OCI-LY3 (cell line): ENCODE measurements around the gene ELF1.
A peak's percentile ranks its signal among the peaks of the same experiment; 100 is the strongest.

Experiments used
- H2AFZ ChIP-seq: fragments of 200-600, 300-600 bp; shearing (Covaris generic); 2 replicates; pipeline ENCODE4 v1.6.0; 2014; ENCODE audit warnings: antibody characterized with exemption, low read depth, low read length
- H3K27ac ChIP-seq: fragments of 200-600, 300-600 bp; sonication (generic); 2 replicates; pipeline ENCODE4 v1.5.1; 2014; ENCODE audit warnings: mild to moderate bottlenecking, low read length, moderate library complexity, mixed read lengths
- H3K27me3 ChIP-seq: fragments of 200-600, 300-600 bp; sonication (generic); 2 replicates; pipeline ENCODE4 v1.6.1; 2014; ENCODE audit warnings: low read depth, low read length, mixed read lengths
- H3K36me3 ChIP-seq: fragments of 200-600, 300-600 bp; sonication (generic); replicated peaks from 2 replicates; pipeline ENCODE3; 2014; ENCODE audit warnings: low read depth, low read length, mixed read lengths
- H3K4me1 ChIP-seq: fragments of 300-600, 200-600 bp; sonication (generic); 2 replicates; pipeline ENCODE4 v1.6.1; 2014; ENCODE audit warnings: low read length, mixed read lengths
- H3K4me2 ChIP-seq: fragments of 200-600, 300-600 bp; sonication (generic); 2 replicates; pipeline ENCODE4 v1.6.1; 2014; ENCODE audit warnings: low read length, mixed read lengths
- H3K4me3 ChIP-seq: fragments of 300-600, 200-600 bp; sonication (generic); 2 replicates; pipeline ENCODE4 v1.5.1; 2014; ENCODE audit warnings: antibody characterized with exemption, mild to moderate bottlenecking, low read length, moderate library complexity
- H3K79me2 ChIP-seq: fragments of 300-600, 200-600 bp; shearing (Covaris generic); 2 replicates; pipeline ENCODE4 v1.6.1; 2014; ENCODE audit warnings: mild to moderate bottlenecking, low read length, mixed read lengths
- H3K9ac ChIP-seq: fragments of 300-600, 200-600 bp; shearing (Covaris generic); 2 replicates; pipeline ENCODE4 v1.6.0; 2014; ENCODE audit warnings: mild to moderate bottlenecking, low read length, moderate library complexity
- H3K9me3 ChIP-seq: fragments of 200-600, 300-600 bp; shearing (Covaris generic); 2 replicates; pipeline ENCODE4 v1.6.1; 2014; ENCODE audit warnings: low read length, mixed read lengths; ENCODE audit not compliant: insufficient read depth
- H4K20me1 ChIP-seq: fragments of 200-600, 300-600 bp; sonication (generic); 2 replicates; pipeline ENCODE4 v1.6.1; 2016; ENCODE audit warnings: low read length, mixed read lengths; ENCODE audit not compliant: insufficient read depth
- EZH2phosphoT487 ChIP-seq: fragments of 200-600 bp; shearing (Covaris generic); IDR thresholded peaks from 2 replicates; pipeline ENCODE4 v1.6.1; 2018; ENCODE audit warnings: antibody characterized with exemption, mixed run types, low read depth
- TF ChIP-seq, protein P1 (sequence below): fragments of 200-600, 300-600 bp; sonication (generic); IDR thresholded peaks from 2 replicates; pipeline ENCODE4 v1.5.1; 2014; ENCODE audit warnings: antibody characterized with exemption, low read length, low read depth

The ELF1 gene

DNA sequence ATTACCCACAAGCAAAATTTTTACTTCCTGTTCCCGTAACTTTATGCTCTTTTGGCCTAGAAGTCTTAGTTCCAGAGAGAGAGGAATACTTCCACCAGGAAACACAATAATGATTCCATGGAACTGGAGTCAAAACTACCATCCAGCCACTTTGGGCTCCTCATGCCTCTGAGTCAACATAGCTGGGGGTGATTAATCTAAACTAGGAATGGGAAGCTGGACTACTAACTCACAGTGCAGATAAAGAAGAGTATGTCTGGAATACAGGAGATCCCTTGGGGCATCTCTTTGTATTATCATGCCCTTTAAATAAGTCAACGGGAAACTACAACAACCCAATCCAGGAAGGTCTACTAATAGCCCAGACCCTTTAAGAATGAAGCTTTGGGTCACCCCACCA, 8.9 kb upstream of the ELF1 start:
- Histone ChIP-seq H4K20me1 (no peaks in the 10 kb centered on the region), H2AFZ (no peak overlapping the region), H3K27me3 (no peaks in the 10 kb centered on the region), H3K36me3 (no peaks in the 10 kb centered on the region), H3K4me1 (0 out of 2 replicates have a peak, but pooled peaks cover 5% of the 10 kb centered on the region), H3K27ac (no peak overlapping the region), H3K9ac (no peak overlapping the region), H3K79me2 (no peaks in the 10 kb centered on the region), H3K9me3 (no peaks in the 10 kb centered on the region), H3K4me3 (no peak overlapping the region), H3K4me2 (no peak overlapping the region)
- TF ChIP-seq EZH2phosphoT487: no peak
- TF ChIP-seq, protein P1, sequence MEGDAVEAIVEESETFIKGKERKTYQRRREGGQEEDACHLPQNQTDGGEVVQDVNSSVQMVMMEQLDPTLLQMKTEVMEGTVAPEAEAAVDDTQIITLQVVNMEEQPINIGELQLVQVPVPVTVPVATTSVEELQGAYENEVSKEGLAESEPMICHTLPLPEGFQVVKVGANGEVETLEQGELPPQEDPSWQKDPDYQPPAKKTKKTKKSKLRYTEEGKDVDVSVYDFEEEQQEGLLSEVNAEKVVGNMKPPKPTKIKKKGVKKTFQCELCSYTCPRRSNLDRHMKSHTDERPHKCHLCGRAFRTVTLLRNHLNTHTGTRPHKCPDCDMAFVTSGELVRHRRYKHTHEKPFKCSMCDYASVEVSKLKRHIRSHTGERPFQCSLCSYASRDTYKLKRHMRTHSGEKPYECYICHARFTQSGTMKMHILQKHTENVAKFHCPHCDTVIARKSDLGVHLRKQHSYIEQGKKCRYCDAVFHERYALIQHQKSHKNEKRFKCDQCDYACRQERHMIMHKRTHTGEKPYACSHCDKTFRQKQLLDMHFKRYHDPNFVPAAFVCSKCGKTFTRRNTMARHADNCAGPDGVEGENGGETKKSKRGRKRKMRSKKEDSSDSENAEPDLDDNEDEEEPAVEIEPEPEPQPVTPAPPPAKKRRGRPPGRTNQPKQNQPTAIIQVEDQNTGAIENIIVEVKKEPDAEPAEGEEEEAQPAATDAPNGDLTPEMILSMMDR: no peak

DNA sequence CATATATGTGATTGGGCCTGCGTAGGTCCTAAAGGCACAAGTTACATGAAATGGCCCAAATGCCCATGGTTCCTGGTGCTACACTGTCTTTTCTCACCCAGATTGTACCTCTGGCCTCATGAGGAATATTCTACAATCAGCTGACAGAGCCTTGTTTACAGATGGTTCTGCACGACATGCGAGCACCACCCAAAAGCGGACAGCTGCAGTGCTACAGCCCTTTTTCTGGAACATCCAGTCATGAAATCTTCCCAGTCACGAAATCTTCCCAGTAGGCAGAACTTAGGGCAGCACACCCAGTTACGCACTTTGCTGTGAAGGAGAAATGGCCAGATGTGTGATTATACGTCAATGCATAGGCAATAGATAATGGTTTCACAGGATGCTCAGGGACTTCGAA, 7.7 kb upstream of the ELF1 start:
- TF ChIP-seq EZH2phosphoT487: no peak
- TF ChIP-seq, protein P1: no peak
- H3K4me1 ChIP-seq: 0 out of 2 replicates have a peak, but pooled peaks cover 5% of the 10 kb centered on the region
- H3K4me2 ChIP-seq: no peak overlapping the region
- no peaks in the 10 kb centered on the region for H3K36me3 ChIP-seq
- no peaks in the 10 kb centered on the region for H4K20me1 ChIP-seq
- no peak overlapping the region for H2AFZ ChIP-seq
- no peaks in the 10 kb centered on the region for H3K9me3 ChIP-seq
- H3K9ac ChIP-seq: no peak overlapping the region
- H3K4me3 ChIP-seq: no peak overlapping the region
- H3K27ac ChIP-seq: no peak overlapping the region
- H3K27me3 ChIP-seq: no peaks in the 10 kb centered on the region
- no peaks in the 10 kb centered on the region for H3K79me2 ChIP-seq

DNA sequence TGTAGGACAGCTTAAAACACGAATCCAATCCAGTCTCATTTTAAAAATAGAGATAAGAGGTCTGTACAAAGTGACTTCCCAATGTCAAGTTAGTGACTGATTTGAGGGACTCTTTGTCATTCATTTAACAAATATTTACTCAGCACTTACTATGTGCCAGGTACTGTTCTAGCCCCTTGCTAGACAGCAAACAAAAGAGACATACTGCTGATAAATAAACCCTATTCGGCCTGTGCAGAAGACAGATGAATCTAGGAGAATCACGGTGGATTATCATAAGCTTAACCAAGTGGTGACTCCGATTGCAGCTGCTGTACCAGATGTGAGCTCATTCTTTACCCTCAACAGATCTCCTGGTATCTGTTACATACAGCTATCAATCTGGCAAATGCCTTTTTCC, 6.4 kb upstream of the ELF1 start:
- no peaks in the 10 kb centered on the region for H3K79me2 ChIP-seq
- H3K27ac ChIP-seq: no peak overlapping the region
- no peaks in the 10 kb centered on the region for H4K20me1 ChIP-seq
- H3K4me3 ChIP-seq: no peak overlapping the region
- no peaks in the 10 kb centered on the region for H3K27me3 ChIP-seq
- TF ChIP-seq EZH2phosphoT487: no peak
- TF ChIP-seq, protein P1: no peak
- no peaks in the 10 kb centered on the region for H3K9me3 ChIP-seq
- no peak overlapping the region for H3K9ac ChIP-seq
- H3K4me1 ChIP-seq: 0 out of 2 replicates have a peak, but pooled peaks cover 5% of the 10 kb centered on the region
- H3K4me2 ChIP-seq: no peak overlapping the region
- H2AFZ ChIP-seq: no peak overlapping the region
- no peaks in the 10 kb centered on the region for H3K36me3 ChIP-seq

DNA sequence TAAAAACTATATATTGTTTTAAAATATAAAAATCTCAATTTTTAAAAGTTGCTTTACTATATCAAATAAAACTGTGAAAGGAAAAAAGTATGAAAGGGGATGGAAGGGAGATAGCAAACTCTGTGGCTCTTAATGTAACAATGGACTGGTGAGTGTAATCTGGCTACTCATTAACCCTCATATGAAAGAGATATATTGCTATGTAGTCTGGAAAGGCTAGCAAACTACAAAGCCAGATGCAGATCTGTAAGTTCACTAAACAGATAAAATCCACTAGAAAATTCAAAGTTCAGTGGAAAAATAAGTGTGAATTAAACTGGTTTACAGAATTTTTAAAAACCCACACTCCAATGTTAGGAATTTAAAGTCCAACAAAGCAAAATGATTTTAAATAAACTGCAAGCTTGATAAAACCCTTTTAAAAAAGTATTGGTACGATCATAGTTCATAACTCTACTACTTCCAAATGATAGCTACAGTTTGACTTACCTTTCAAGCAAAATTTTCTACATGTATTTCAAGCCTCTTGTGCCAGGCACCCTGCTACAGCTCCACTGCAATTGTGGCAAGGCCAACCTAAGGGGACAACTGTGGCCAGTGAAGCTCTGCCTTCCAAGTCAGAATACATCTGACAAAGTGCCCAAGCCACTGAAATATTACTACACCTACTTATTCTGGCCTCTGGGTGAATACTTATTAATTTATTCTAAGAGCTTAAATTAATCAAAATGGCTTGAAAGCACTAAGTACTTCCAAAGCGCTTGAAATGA, 647 bp upstream of the ELF1 start:
- no peak overlapping the region for H2AFZ ChIP-seq
- H3K36me3 ChIP-seq: peaks cover 9% of the 10 kb centered on the region
- H4K20me1 ChIP-seq: peaks cover 18% of the 10 kb centered on the region
- H3K79me2 ChIP-seq: peaks cover 46% of the 10 kb centered on the region
- peak overlapping the region; percentile 79 for H3K4me2 ChIP-seq
- peak overlapping the region; percentile 85 for H3K4me3 ChIP-seq
- no peaks in the 10 kb centered on the region for H3K9me3 ChIP-seq
- TF ChIP-seq, protein P1: no peak
- TF ChIP-seq EZH2phosphoT487: no peak
- 0 out of 2 replicates have a peak overlapping the region, but pooled peaks have one; percentile 94 for H3K9ac ChIP-seq
- peaks cover 30% of the 10 kb centered on the region for H3K4me1 ChIP-seq
- H3K27ac ChIP-seq: 0 out of 2 replicates have a peak overlapping the region, but pooled peaks have one; percentile 97
- H3K27me3 ChIP-seq: no peaks in the 10 kb centered on the region
